Measurements from ENCODE around the gene JARID2. TPM values are rescaled to one million over a fixed set of nuclear protein-coding genes. Genes with fewer than 3 reads are reported as not detected.

JARID2 gene
- total RNA-seq, 2 donors from 2014 or later = 8.3 to 12.8 TPM

DNA sequence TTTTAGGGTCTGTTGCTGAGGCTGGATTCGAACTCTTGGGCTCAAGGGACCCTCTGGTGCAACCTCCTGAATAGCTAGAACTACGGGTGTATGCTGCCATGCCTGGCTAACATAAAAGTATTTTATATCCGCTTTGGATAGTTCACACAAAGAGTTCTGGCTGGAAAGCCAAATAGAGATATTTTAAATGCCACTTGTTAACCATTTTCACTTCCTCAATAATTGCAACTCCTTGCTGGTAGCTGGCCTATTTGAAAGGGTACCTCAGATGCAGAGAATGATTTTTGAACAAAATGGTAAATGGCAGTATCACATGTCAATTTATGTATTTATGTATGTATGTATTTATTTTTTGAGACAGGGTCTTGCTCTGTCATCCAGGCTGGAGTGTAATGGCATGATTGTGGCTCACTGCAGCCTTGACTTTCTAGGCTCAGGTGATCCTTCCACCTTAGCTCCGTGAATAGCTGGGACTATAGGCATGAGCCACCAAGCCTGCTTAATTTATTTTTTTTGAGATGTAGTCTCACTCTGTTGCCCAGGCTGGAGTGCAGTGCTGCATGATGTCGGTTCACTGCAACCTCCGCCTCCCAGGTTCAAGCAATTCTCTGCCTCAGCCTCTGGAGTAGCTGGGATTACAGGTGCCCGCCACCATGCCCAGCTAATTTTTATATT lies 12.9 kb upstream of the JARID2 start:
- Histone ChIP-seq H3K4me1 (ENCODE audit: control insufficient read depth in 1 of 2, low read depth in 2 of 2) (no peaks in the 10 kb centered on the region), H3K27ac (no peak overlapping the region), H3K4me3 (no peak overlapping the region), H3K27me3 (replicated peaks; ENCODE audit: insufficient read depth) (no peaks in the 10 kb centered on the region), H3K36me3 (no peaks in the 10 kb centered on the region), H3K9me3 (no peaks in the 10 kb centered on the region)
- ATAC-seq (ENCODE audit: insufficient number of reproducible peaks, low FRiP score, low read depth) (no peak), DNase-seq (ENCODE audit: low spot score) (no peak)
- TF ChIP-seq, protein P1, sequence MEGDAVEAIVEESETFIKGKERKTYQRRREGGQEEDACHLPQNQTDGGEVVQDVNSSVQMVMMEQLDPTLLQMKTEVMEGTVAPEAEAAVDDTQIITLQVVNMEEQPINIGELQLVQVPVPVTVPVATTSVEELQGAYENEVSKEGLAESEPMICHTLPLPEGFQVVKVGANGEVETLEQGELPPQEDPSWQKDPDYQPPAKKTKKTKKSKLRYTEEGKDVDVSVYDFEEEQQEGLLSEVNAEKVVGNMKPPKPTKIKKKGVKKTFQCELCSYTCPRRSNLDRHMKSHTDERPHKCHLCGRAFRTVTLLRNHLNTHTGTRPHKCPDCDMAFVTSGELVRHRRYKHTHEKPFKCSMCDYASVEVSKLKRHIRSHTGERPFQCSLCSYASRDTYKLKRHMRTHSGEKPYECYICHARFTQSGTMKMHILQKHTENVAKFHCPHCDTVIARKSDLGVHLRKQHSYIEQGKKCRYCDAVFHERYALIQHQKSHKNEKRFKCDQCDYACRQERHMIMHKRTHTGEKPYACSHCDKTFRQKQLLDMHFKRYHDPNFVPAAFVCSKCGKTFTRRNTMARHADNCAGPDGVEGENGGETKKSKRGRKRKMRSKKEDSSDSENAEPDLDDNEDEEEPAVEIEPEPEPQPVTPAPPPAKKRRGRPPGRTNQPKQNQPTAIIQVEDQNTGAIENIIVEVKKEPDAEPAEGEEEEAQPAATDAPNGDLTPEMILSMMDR (IDR thresholded peaks at IDR 0.05) = no peak

DNA sequence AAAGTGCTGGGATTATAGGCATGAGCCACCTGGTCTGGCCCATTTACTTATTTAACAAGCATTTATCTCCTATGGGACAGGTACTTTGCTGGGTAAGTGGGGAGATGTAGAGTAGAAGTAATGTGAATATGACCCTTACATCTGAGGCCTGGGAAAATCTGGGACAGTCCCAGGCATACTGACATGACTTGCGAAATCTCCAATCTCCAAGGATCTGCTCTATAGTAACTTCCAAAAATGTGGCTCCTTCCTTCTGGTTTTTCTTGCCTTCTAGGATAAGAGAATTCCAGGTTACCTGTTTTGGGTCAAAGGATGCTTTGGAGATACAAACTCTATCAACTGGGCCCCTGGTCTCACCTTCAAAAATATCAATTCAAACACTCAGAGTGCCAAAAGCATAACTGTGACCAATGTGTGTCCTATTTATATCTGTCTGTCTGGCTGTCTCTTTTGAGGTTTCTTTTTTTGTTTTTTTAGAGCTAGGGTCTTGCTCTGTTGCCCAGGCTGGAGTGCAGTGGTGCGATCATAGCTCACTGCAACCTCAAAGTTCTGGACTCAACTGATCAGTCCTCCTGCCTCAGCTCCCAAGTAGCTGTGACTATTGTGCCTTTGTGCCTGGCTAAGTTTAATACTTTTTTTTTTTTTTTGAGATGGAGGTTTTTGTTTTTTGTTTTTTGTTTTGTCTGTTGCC lies 11.7 kb upstream of the JARID2 start:
- Histone ChIP-seq H3K4me3 (no peak overlapping the region), H3K27me3 (replicated peaks; ENCODE audit: insufficient read depth) (no peaks in the 10 kb centered on the region), H3K9me3 (no peaks in the 10 kb centered on the region), H3K4me1 (ENCODE audit: control insufficient read depth in 1 of 2, low read depth in 2 of 2) (peaks cover 1 to 2% of the 10 kb centered on the region in 2 donors), H3K27ac (no peak overlapping the region), H3K36me3 (no peaks in the 10 kb centered on the region)
- DNase-seq (ENCODE audit: low spot score) (no peak), ATAC-seq (ENCODE audit: insufficient number of reproducible peaks, low FRiP score, low read depth) (no peak)
- TF ChIP-seq, protein P1 (IDR thresholded peaks at IDR 0.05) = no peak

DNA sequence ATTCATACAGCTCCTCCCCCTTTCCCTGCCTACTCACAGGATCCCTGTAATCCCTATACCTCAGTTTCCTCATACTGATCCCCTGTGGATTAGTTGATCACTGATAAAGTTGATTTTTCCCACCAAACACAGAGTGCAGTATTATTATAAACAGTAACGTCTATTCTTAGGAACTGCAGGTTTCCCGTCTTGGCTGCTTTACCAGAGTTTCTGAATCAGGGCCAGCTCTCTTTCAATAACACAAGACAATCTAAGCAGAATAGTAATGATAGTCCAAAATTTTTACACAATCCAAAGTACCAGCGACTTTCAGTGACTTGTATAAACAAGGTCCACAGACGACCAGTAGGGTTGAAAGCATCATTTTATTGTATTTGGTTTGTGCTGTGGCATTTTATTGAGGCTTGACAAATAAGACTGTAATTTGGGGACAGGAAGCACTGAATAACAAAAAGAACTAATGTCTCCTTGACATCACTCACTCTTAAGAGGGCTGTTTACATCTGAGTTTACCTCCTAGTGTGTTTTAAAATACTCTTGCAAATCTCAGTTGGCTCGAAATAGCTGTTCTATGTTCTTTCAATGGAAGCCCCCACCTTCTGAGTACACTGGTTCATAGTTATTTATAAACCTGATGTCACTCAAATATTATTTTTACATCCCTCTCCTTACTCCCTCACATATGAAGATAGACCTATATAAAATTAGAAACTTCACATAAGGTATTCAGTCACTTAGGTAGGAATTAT lies 6.1 kb upstream of the JARID2 start:
- H3K9me3 ChIP-seq = no peaks in the 10 kb centered on the region
- DNase-seq (ENCODE audit: low spot score) = no peak
- H3K27ac ChIP-seq = peak overlapping the region; percentile 0 to 38
- H3K36me3 ChIP-seq = no peaks in the 10 kb centered on the region
- H3K4me1 ChIP-seq (ENCODE audit: control insufficient read depth in 1 of 2, low read depth in 2 of 2) = peaks cover 7 to 14% of the 10 kb centered on the region in 2 donors
- ATAC-seq (ENCODE audit: insufficient number of reproducible peaks, low FRiP score, low read depth) = peak; percentile 19
- H3K4me3 ChIP-seq = no peak overlapping the region
- TF ChIP-seq, protein P1 (IDR thresholded peaks at IDR 0.05) = no peak
- no peaks in the 10 kb centered on the region for H3K27me3 ChIP-seq (replicated peaks; ENCODE audit: insufficient read depth)

DNA sequence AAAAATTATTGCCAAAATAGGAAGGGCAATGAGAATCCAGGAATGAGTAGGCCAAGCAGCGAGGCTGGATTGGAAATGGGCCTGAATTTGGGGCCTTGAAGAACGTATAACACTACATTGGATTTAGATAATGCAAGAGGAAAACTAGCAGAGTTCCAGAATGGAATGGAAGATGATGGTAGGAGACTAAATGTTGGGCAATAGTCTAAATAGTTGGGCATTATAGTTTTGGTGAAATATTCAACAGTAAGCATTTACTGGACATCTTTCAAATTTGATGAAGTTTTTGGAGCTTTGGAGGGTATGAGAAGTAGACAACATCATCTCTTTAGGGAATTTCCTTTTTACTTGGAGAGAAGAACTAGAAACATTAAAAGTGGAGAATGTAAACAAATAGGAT lies 3.4 kb upstream of the JARID2 start:
- Histone ChIP-seq H3K9me3 (no peaks in the 10 kb centered on the region), H3K27me3 (replicated peaks; ENCODE audit: insufficient read depth) (no peaks in the 10 kb centered on the region), H3K36me3 (no peaks in the 10 kb centered on the region), H3K4me3 (no peak overlapping the region), H3K27ac (no peak overlapping the region), H3K4me1 (ENCODE audit: control insufficient read depth in 1 of 2, low read depth in 2 of 2) (peaks cover 14 to 26% of the 10 kb centered on the region in 2 donors)
- ATAC-seq (ENCODE audit: insufficient number of reproducible peaks, low FRiP score, low read depth) (no peak), DNase-seq (ENCODE audit: low spot score) (no peak)
- TF ChIP-seq, protein P1 (IDR thresholded peaks at IDR 0.05) = no peak

Measured in thoracic aorta (tissue), 2 donors.